HG03045 (cell line): ENCODE results near the gene WDR35.

Experiments
- ATAC-seq: cut with Tn5 transposase; IDR thresholded peaks from one replicate; pipeline ENCODE4 v1.9.1; 2021; ENCODE audit warnings: mild to moderate bottlenecking, moderate library complexity; ENCODE audit not compliant: unreplicated experiment

Gene WDR35

DNA sequence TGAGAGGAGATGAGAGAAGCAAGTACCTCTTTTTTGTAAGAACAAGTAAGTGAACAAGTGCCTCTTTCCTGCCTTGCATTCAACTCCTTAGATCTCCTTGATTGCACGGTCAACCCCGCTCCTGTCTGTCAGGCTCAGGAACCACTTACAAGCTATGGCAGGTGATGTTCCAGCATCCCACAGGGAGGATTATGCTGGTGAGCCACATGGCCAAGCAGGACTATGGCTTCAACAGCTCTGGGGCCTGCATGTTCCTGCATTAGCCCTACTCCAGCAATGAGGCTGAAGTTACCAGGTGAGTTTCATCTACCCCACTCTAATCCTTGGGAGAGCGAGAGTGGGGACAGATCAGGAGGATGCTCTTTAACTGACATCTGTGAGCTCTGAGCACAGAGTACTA lies 117.6 kb downstream of the WDR35 start:
- no peak for ATAC-seq

DNA sequence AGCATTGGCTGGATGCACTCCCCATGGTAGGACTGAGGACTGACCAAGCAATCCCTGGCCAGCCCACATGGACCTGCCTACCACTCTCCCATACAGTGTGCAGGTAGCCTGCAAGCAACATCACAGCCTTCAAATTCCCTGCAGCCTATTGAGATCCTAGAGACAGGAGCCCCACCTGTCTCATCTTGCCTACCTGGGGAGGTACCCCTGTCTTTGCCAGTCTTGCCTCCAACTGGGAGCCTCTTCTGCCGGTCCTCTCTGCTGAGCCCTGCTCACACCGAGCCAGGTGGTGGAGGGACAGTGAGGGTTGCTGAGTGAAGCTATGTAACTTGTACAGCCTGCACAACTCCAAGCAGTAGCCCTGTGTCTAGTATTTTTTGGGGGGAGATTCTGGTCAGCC lies 118.1 kb downstream of the WDR35 start:
- ATAC-seq = no peak

- no peak for ATAC-seq
These were observed 119.1 kb downstream of the WDR35 start for GRCh38 chr2:19870792-19871191.

DNA sequence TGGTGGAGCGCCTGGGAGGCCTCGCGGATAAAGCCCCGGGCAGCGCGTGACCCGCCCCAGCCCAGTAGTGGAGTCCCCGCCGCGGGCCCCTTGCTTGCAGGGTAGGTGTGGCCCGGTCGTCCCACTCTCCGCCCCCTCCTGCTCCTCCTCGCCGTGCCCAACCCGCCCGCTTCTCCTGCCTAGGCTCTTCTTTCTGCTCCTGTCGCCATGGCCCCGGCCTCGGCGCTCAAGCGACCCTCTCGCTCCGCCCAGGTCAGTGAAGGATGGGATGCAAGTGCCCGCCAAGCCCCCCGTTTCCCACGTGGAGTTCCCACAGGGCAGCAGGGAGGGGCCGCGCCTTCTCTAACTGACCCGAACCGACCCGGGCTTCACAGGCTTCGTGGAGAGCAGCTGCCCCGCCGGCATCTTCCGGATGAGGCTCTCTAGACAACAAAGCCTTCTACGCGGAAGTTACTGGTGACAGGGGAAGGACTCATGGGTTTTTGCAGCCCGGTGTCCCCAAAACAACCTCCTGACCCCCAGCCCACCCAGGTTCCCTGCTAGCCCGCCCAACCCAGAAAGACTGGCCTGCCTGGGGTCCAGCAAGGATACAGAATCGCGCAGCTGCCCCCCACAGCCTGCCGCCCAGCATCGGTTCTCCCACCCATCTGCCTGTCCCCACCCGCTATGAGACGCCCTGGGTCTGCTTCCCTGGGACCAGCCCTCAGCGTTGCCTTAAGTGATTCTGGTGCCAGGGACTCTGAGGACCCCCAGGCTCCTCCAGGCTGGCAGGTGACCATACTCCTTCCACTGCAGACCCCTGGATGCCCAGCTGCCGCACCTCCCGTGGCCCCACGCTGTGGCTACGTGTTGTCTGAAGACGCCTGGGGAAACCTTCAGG lies 121.0 kb downstream of the WDR35 start:
- ATAC-seq = peak; percentile 89

DNA sequence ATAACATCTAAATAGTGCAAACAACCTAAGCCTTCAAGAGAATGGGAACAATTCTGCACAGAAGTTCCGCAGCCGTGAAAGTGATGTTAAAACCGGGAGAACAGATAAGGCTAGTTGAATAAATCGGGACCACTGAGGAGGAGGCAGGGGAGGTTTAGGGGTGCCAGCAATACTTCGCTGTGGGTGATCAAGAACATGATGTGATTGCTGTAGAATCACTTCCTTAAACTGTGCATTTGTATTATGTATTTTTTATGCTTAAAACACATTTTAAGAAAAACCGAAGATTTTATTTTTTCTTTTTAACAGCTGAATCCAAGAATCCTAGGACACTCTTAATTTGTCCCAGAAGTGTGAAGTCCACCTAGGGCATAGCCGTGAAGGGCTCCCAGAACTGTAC lies 121.7 kb downstream of the WDR35 start:
- no peak for ATAC-seq

DNA sequence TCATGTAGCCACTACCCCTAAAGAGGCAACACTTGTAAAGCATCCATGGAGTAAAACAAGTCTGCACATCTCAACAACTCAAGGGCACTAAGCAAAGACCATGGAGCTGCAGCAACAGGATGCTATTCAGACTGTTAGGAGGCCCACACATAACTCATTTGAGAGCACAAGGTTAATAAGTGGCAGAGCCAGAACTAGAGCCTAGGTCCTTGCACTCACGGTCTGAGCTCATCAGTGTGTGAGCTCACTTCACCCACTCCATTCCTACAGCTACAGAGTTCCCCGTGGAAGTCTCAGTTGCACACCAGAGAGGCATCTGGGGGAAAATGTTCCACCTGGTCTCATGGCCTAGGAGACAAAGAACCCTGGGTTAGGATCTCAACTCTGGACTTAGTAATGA lies 123.1 kb downstream of the WDR35 start:
- no peak for ATAC-seq

DNA sequence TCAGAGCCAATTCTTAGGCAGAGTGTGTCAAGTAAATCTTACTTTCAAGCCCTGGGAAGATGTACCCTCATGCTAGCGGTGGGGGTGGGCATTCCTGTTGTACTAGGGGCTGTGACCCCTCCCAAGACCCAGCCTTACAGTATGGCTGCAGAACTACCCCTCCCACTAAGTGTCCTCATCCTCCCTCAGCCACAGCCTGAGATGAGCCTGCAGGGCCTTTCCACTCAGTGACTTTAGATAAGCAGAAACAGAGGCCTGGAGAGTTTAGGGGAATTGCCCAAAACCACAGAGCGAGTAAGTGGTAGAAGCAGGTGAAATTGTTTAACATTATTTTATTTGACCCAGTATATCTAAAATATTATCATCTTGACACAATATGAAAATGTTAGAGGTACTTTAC lies 124.8 kb downstream of the WDR35 start:
- ATAC-seq = peak; percentile 39

- ATAC-seq = no peak
These were observed 125.5 kb downstream of the WDR35 start for GRCh38 chr2:19864381-19864780.

- peak; percentile 59 for ATAC-seq
These were observed 126.4 kb downstream of the WDR35 start for GRCh38 chr2:19863303-19864041.

GRCh38 chr2:19861813-19862212 lies 128.1 kb downstream of the WDR35 start:
- ATAC-seq = no peak
